Dermis blood vessel endothelial cell (primary cell): Measurements from ENCODE around the gene HOMER1. TPM values are rescaled to one million over a fixed set of nuclear protein-coding genes. Genes with fewer than 3 reads are reported as not detected.
"Not testable (repeated sequence)": the region's sequence is repeated elsewhere in the genome, so short reads cannot be mapped to it uniquely, and the experiment has no call there.

Experiments used
- DNase-seq: peaks from one replicate; pipeline ENCODE4 v3.0.0; 2010
- total RNA-seq: library from RNA; depleted of rRNA; stranded (reverse); fragments of >200 nt; gene quantifications from 2 replicates; pipeline ENCODE4 v1.2.3, GENCODE V29; 2014

The HOMER1 gene
- total RNA-seq, 1 donor from 2014 or later, result 7.1 TPM

DNA sequence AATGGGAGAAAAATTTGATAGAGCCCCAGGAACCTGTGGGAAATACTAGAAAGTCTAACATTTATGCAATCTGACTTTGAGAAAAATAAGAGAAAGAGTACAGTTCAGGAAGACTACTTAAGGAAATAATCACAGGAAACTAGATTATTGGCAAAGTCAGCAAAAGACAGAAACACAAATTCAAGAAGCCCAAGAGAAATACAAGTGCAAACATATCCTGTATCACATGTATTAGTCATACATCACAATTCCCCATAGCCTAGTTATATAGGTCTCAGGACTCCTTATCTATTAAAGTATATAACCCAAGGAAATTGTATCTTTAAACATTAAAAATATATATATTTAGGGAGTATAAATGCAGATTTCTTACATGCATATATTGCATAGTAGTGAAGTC lies 100.8 kb downstream of the HOMER1 start:
- peak; percentile 9 for DNase-seq

DNA sequence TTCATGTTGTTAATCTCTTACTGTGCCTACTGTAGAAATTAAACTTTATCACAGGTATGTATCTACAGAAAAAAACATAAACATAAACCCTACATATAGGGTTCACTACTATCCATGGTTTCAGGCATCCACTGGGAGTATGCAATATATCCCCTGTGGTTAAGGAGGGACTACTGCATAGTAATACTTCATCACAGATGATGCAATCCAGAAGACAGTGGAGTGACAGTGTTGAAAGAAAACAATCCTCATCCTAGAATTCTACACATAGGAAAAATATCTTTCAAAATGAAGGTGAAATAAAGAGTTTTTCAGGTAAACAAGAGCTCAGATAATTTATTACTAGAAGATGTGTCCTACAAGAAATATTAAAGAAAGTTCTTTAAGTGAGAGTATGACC lies 105.9 kb downstream of the HOMER1 start:
- no peak for DNase-seq

DNA sequence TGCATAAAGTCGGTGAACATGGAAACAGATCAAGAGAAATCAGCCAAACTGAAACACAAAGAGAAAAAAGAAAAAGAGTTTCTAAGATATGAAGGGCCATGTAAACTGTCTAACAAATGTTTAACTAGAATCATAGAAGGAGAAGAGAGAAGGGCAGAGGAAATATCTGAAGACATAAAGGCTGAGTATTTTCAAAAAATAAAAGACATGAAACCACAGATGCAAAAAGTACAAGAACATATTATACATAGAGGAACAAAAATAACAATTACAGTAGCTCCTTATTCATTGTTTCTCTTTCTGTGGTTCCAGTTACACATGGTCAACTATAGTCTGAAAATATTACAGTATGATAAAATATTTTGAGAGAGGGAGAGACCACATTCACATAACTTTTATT lies 106.3 kb downstream of the HOMER1 start:
- no peak for DNase-seq

DNA sequence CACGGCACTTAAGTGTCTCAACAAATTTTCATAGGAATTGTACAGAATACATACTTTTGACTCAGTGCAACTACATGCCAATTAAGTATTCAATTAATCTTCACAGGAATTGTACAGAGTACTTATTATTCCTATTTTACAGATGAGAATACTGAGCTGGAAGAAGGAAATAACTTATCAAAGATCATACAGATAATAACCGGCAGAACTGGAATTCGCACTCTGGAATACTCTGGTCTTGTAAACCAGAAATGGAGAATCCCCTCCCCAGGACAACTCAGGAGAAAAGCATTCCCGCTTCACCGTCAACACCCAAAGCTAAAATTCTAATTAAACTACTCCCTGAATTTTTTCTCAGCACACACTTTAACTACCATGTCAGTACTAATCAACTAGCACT lies 112.7 kb downstream of the HOMER1 start:
- DNase-seq, result no peak

DNA sequence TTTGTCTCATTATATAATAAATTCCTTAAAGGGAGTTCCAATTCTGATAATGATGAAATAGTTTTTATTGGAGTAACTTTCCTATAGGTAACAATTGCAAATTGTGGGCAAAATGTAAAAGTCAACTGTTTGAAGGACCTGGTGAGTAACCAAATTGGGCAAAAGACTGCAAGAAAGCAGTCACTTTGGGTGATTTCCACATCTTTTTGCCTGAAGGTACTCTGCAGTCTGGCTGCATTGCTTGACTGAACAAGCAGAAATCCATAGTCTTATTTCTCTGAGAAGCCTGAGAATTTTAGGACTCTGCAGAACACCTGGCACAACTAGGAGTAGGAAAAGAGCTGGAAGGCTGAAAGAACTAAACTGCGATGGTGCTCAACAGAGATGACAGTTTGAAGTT lies 114.9 kb downstream of the HOMER1 start:
- DNase-seq, result no peak

DNA sequence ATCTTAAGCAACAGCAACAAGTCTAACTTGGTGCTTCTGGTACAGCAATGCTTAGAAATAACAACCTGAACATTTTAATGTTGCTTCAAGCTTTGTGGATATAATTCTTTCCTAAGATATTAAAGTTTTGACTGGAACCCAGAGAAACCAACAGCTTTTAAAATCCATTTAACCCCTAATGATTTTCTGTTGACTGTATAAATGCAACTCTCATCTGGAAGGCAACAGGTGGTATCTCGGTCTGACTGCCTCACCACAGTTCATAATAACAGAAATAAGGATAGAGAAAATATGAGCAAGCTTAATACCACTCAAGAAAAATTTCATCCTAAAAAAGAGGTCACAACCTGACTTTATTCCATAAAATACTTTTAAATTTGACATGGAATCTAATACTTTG lies 116.9 kb downstream of the HOMER1 start:
- DNase-seq, result no peak

DNA sequence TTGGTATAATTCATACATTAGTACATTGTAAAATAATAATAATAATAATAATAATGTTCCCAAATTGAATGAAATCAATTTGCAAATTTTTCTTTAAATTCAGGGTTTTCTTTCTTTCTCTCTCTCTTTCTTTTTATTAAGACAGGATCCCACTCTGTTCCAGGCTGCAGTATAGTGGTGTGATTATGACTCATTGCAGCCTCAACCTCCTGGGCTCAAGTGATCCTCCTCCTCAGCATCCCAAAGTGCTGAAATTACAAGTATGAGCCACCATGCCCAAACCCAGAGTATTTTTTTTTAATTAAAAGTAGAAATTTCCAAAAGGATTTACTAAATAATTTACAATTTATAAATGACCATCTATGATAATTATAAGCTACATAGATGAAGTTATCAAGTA lies 117.7 kb downstream of the HOMER1 start:
- no peak for DNase-seq

DNA sequence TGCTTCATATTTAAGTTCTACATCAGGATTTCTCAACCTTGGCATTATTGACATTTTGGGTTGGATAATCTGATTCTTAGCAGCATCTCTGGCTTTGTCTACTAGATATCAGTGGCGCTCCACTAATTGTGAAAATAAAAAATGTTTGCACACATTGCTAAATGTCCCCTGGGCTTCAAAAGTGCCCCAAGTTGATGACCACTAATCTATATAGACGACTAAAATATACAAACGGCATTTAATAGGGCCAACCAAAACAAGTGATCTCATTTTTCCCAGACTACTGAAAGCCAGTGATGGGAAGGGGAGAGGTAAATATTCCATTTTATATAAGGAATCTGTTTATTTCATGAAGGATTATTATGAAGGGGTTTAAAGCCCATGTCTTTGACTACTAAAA lies 118.6 kb downstream of the HOMER1 start:
- DNase-seq, result no peak

DNA sequence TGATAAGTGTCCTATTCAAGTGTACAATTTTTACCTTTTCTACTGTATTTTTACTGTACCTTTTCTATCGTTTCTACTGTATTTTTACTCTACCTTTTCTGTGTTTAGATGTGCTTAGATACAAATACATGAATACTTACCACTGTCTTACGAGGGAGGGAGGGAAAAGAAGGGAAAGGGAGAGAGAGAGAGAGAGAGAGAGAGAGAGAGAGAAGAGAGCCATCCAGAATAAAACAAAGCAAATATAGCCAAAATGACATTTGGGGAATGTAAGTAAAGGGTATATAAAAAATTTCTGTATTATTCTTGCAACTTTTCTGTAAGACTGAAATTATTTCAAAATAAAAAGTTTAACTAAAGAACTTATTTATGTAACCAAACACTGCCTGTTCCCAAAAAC lies 121.2 kb downstream of the HOMER1 start:
- DNase-seq, result no peak

DNA sequence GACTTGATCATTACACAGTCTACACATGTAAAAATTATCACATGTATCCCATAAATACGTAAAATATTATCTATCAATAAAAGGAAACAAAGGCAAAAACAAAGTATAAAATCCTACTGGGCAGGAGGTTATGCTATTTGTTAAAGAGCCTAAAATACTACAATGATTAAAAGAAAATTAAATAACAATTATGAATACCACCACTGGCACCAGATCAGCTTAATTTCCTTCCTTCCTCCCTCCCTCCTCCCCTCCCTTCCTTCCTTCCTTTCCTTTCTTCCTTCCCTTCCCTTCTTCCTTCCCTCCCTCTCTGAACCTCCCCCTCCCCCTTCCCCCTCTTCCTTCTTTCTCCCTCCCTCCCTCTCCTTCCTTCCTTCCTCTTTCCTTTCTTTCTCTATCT lies 127.3 kb downstream of the HOMER1 start:
- no peak for DNase-seq

DNA sequence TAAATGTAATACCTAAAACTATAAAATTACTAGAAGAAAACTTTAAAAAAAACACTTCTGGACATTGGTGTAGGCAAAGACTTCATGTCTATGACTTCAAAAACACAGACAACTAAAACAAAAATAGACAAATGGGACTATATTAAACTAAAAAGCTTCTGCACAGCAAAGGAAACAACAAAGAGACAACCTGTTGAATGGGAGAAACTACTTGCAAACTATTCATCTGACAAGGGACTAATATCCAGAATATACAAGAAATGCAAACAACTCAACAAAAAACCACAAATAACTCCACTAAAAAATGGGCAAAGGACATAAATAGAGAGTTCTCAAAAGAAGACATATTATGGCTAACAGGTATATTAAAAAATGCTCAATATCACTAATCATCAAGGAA lies 128.8 kb downstream of the HOMER1 start:
- DNase-seq, result not testable (repeated sequence)

DNA sequence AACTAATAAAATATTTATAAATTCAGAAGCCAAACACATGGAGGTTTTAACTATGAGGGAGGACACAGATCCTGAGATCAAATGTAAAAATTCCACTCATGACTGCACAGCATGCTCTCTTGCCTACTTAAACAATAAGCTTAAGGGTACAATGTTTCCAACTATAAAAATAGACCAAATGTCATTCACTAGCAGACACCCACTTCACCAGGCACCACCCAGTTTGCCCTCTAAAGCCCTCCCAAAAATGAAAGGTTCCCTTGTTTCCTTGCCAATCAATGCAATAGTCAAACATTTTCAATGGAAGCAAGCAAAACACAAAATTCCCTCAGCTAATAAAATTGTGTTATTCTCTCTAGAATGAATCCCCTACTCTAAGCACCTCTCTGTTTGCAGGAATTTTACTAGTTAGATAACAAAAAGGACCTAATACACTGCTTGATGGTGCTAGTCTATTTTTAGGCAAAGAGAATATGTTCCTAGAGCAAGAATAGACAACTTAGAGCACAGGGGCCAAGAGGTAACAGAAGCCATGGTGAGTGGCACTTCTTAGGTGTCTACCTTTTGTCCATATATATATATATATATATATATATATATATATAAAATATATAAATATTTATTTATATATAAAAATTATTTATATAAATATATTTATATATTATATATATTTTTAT lies 135.3 kb downstream of the HOMER1 start:
- DNase-seq, result no peak

DNA sequence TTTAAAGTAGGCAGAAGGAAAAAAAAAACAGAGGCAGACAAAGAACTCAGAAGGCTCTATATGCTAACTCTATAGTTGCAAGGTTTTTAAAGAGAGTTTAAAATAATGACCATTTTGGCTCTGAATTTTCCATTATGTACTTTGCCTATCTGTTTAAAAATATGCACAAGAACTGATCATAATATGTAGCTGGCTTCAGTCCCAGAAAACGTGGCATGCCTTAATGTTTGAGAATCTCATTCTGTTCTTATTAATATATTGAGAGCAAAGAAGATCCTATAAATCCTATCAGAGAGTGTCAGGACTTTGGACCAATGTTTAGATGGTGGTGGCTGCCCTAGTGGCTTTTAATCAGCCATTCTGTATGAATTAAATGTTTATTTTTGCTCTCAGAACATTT lies 156.5 kb downstream of the HOMER1 start:
- DNase-seq, result no peak

DNA sequence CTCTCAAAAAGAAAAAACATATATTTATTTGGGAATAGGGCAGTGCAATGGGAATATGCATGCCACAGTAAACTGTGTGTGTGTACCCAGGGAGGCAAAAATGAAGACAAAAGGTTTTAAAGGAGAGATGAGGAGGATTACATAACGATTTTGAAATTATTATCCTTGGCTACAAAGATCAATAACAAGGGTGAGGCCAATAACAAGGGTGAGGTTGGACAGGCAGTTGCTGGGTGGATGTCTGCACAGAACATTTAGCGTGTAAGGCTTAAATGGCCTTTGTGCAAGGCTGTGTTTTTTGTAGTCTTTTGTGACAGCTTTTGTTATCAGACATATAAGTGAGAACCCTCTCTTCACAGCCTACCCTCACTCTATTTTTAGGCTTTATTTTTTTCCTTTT lies 164.1 kb downstream of the HOMER1 start:
- DNase-seq, result no peak

DNA sequence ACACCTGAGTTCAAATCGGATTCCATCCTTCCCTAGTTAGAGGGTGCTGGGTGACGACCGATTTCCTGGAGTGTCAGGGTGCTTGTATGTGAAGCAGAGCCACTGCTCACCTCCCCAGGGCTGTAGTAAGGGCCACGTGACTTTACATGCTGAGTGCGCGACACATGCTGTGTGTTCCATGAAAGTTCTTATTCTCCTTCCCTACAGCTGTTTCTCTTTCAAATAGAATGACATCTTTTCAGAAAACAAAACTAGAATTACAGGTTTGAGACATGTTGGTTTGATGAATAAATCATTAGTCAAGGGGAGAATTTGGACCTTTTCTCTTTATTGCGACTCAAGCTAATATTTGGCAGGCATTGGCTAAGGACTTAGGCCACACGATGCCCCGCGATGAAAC lies 164.9 kb downstream of the HOMER1 start:
- DNase-seq, result no peak

DNA sequence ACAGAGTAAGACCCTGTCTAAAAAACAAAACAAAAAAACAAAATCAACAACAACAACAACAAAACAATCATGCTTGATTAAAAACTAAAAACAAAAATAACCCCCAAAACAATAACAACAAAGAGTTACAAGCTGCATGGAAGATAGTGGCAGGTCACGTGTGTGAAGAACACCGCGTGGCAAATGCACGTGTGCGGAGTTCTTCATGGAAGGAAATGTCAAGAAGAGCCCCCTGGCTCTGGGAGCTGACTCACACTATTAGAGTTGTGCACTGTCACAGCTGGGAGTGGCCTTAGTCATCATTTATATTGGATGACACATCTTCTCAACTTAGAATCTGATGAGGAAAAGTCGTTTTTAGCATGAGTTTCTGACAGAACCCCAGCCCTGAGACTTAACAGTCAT lies 167.5 kb downstream of the HOMER1 start:
- no peak for DNase-seq

DNA sequence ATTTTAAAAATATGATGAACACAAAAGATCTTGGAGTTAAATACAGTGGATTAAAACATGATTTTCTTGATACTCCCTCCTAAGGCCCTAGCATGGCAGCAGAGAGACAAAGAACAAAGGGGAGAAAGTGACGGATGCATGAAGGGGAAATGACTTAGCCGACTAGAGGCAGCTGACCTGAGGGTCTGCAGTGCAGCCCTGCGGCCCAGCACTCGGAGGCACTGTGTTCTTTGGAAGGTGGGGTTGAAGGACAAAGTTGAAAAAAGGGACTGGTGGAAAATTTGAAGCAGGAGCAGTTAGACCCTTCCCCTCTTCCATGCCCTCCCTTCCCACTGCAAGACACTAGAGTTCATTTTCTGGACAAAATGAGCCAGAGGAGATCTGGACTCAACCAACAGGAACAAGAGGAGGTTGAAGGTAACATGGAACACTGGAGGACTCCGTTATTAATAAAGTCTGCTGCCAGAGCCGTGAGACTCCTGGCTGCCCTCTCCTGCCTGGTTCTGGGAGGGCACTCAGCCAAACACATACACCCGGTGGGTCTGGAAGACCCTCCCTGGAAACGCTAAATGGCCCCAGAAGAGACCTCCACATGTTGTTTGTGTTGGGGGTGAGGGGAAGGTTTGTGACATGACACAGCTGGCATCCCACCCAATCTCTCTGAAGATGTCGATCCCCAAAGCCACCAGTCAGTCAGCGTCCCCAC lies 179.9 kb downstream of the HOMER1 start:
- DNase-seq, result no peak

DNA sequence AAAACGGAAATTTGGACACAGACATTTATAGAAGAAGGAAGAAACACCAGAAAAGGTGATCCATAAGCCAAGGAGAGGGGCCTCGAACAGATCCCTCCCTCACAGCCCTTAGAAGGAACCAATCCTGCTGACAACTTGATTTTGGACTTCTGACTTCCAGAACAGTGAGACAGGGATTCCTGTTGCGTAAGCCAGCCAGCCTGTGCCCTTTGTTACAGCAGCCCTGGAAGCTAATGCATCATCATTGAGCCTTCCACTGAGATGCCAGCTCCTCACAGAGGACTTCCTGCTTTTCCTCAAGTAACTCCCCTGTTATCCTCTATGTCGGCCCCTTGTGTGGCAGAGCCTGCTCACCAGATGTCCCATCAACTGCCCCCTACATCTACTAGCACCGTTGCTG lies 183.9 kb downstream of the HOMER1 start:
- no peak for DNase-seq

DNA sequence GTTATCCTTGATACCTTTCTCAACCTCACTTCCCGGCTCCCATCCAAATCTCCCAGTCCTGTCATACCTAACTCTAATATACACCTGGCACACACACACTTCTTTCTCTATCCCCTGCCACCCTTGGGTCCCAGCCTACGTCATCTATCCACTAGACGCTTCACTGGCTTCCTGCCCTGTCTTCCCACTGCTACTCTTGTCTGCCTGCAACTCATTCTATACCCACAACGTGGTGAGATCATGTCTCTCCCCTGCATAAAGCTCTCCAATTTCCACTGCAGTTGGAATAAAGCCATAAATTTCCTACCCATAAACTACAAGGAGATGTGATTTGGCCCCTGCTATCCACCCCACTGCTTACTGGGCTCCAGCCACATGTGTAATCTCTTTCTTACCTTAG lies 184.5 kb downstream of the HOMER1 start:
- DNase-seq, result no peak

Other genes with a start within 250 kb of the HOMER1 start
- gene TENT2, start 98.3 kb upstream of the HOMER1 start, total RNA-seq, result 29.6 and 34.7 TPM in 2 replicates
- gene CMYA5, start 175.7 kb upstream of the HOMER1 start, total RNA-seq, result 0.05 and 0.17 TPM in 2 replicates